IPS-20b (cell line): ENCODE measurements around the gene MICAL3.

Experiments used
- H3K27ac ChIP-seq: one replicate; pipeline ENCODE4 v1.5.1; 2013; ENCODE audit warnings: low read length
- H3K27me3 ChIP-seq: 2 replicates; pipeline ENCODE4 v1.6.1; 2013; ENCODE audit warnings: mild to moderate bottlenecking, low read length, inconsistent platforms; ENCODE audit not compliant: insufficient read depth
- H3K36me3 ChIP-seq: 2 replicates; pipeline ENCODE4 v1.6.1; 2013; ENCODE audit warnings: low read depth, mild to moderate bottlenecking, inconsistent platforms, low read length, moderate library complexity; ENCODE audit not compliant: insufficient read depth
- H3K4me1 ChIP-seq: 2 replicates; pipeline ENCODE4 v1.6.1; 2013; ENCODE audit warnings: mild to moderate bottlenecking, control low read depth, inconsistent platforms, low read length, moderate library complexity; ENCODE audit not compliant: insufficient read depth
- H3K4me3 ChIP-seq: 2 replicates; pipeline ENCODE4 v1.5.1; 2013; ENCODE audit warnings: mild to moderate bottlenecking, low read length, inconsistent platforms
- H3K9ac ChIP-seq: 2 replicates; pipeline ENCODE4 v1.6.1; 2013; ENCODE audit warnings: low read depth, mild to moderate bottlenecking, inconsistent platforms, low read length, moderate library complexity
- H3K9me3 ChIP-seq: 2 replicates; pipeline ENCODE4 v1.6.1; 2013; ENCODE audit warnings: mild to moderate bottlenecking, low read depth, low read length, inconsistent platforms; ENCODE audit not compliant: insufficient read depth

MICAL3 gene

GRCh38 chr22:17804331-17805080 is 219.9 kb downstream of the MICAL3 start:
- peaks cover 23% of the 10 kb centered on the region for H3K36me3 ChIP-seq
- H3K4me3 ChIP-seq: no peak overlapping the region
- no peak overlapping the region for H3K9ac ChIP-seq
- H3K27ac ChIP-seq: no peak overlapping the region
- H3K4me1 ChIP-seq: peaks cover 2% of the 10 kb centered on the region; the same call in 1 of the 2 replicates
- no peaks in the 10 kb centered on the region for H3K27me3 ChIP-seq
- no peaks in the 10 kb centered on the region for H3K9me3 ChIP-seq

DNA sequence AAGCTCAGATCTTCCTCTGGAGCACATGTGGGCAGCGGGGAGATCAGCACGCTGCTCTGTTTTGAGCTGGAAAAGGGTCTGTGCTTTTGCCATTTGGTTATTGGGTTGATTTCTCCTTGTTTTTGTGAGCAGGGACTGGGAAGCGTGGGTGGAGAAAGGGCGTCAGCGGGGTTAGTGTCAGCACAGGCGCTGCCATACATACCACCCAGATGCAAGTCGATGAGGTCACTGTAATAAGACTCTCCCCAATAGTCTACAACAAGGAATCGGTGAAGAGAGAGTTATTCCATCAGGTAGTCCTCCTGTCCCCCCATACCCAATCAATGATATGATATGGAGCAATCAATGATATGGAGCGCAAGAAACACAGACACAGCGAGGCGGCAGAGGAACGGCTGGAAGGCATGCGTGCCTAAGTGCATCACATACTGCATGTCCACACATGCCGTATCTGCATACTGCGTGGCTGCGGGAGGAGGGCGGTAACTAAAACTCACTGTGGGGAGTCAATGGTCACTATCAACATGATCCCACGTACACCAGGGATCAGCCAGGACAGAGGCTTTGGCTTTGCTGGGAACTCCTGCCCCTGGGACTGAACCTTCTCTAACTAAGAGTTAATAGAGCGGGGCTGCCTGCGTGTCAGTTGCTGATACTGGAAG is 220.6 kb downstream of the MICAL3 start:
- Histone ChIP-seq H3K9ac (no peak overlapping the region), H3K4me3 (no peak overlapping the region), H3K4me1 (peaks cover 2% of the 10 kb centered on the region; the same call in 1 of the 2 replicates), H3K27ac (no peak overlapping the region), H3K27me3 (no peaks in the 10 kb centered on the region), H3K36me3 (peaks cover 20% of the 10 kb centered on the region), H3K9me3 (no peaks in the 10 kb centered on the region)

GRCh38 chr22:17802822-17803221 is 221.5 kb downstream of the MICAL3 start:
- Histone ChIP-seq H3K27me3 (no peaks in the 10 kb centered on the region), H3K9me3 (no peaks in the 10 kb centered on the region), H3K4me3 (no peak overlapping the region), H3K4me1 (peaks cover 2% of the 10 kb centered on the region; the same call in 1 of the 2 replicates), H3K9ac (no peak overlapping the region), H3K27ac (no peak overlapping the region), H3K36me3 (peaks cover 20% of the 10 kb centered on the region)

DNA sequence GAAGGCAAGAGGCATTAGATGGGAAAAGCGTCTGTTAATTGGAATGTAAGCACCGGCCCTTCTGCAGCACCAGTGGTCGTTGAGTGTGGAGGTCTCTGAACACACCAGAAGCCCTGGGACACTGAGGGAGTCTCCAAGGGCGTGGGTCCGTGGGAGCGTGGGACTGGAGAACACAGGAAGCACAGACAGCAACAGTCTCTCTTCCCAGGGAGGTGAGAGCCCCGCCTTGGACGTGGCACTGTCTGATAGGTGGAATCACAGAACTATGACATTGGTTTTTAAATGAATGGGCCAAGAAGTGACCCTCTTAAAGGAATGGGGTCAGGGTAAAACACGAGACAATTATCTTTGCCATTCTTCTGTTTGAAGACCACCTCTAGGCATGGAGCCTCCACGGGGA is 221.9 kb downstream of the MICAL3 start:
- Histone ChIP-seq H3K27ac (no peak overlapping the region), H3K4me1 (peaks cover 2% of the 10 kb centered on the region; the same call in 1 of the 2 replicates), H3K9me3 (no peaks in the 10 kb centered on the region), H3K4me3 (no peak overlapping the region), H3K36me3 (peaks cover 16% of the 10 kb centered on the region), H3K27me3 (no peaks in the 10 kb centered on the region), H3K9ac (no peak overlapping the region)

DNA sequence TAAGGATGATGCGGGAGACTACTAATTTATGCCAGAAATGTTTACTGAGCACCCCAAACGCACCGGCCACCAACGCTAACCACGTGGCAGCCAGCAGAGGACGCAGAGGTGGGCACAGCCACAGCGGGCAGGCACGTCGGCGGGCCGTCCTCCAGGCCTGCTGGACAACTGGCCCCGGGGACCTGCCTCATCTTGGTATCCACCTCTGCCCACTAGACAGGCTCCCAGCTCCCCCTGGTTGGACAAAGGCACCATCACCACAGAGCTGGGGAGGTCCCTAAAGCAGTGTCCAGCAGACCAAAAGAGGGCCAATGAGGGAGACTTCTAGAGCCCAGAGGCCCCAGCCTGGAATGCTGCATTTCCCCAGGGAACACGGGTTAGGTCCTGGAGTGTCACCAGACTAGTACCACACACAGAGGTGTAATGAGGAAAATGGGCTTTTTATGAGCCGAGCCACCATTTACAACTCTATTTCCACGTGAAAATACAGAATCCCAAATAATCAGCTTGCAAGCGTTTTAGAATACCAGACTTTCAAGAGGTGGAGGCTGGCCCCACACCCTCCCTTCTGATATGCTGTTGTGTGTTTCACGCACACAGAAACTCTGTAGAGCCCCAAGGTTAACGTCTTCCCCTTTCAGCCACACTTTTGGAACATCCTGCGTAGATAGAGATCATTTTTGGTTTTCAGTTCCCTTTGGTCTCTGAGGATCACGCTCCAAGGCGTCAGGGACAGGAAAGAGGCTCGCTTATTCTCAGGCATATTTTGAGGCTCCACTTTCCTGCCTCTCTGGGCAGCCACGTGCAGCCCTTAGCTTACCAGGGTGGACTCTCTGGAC is 226.4 kb downstream of the MICAL3 start:
- Histone ChIP-seq H3K27me3 (no peaks in the 10 kb centered on the region), H3K27ac (no peak overlapping the region), H3K36me3 (no peaks in the 10 kb centered on the region), H3K4me3 (no peak overlapping the region), H3K9me3 (no peaks in the 10 kb centered on the region), H3K9ac (no peak overlapping the region), H3K4me1 (no peaks in the 10 kb centered on the region)

DNA sequence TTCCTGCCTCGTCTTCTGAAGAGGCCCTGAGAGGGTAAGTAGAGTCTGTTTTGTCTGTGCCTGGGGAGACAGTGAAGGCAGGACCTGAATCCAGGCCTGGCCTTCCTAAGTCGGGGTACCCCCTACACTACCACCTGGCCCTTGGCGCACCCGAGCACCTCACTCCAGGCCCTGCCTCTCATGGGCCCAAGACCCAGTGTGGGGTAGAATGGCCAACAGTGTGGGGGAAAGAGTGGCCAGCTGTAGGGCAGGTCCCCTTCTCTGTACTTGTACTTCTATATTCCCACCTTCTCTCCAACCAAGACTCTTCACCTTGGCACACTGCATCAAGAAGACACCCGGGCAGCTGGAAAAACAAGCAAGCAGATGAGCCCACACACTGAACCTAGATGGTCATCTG is 227.7 kb downstream of the MICAL3 start:
- H3K4me3 ChIP-seq: no peak overlapping the region

GRCh38 chr22:17795661-17796548 is 228.5 kb downstream of the MICAL3 start:
- H3K9me3 ChIP-seq: no peaks in the 10 kb centered on the region
- no peak overlapping the region for H3K4me3 ChIP-seq
- no peaks in the 10 kb centered on the region for H3K27me3 ChIP-seq
- no peak overlapping the region for H3K9ac ChIP-seq
- no peak overlapping the region for H3K27ac ChIP-seq
- H3K4me1 ChIP-seq: no peaks in the 10 kb centered on the region
- H3K36me3 ChIP-seq: no peaks in the 10 kb centered on the region

More for the DNA sequence above, 227.7 kb downstream of the MICAL3 start:
- H3K36me3 ChIP-seq: no peaks in the 10 kb centered on the region
- H3K4me1 ChIP-seq: no peaks in the 10 kb centered on the region
- H3K9me3 ChIP-seq: no peaks in the 10 kb centered on the region
- no peak overlapping the region for H3K9ac ChIP-seq
- H3K27ac ChIP-seq: no peak overlapping the region
- no peaks in the 10 kb centered on the region for H3K27me3 ChIP-seq

GRCh38 chr22:17794726-17795542 is 229.4 kb downstream of the MICAL3 start:
- H3K36me3 ChIP-seq: no peaks in the 10 kb centered on the region
- H3K27me3 ChIP-seq: no peaks in the 10 kb centered on the region
- H3K4me1 ChIP-seq: no peaks in the 10 kb centered on the region
- no peaks in the 10 kb centered on the region for H3K9me3 ChIP-seq
- H3K4me3 ChIP-seq: no peak overlapping the region
- no peak overlapping the region for H3K9ac ChIP-seq
- H3K27ac ChIP-seq: no peak overlapping the region

- H3K27me3 ChIP-seq: no peaks in the 10 kb centered on the region
- H3K9ac ChIP-seq: no peak overlapping the region
- H3K9me3 ChIP-seq: no peaks in the 10 kb centered on the region
- H3K4me3 ChIP-seq: no peak overlapping the region
- H3K4me1 ChIP-seq: no peaks in the 10 kb centered on the region
- no peaks in the 10 kb centered on the region for H3K36me3 ChIP-seq
- no peak overlapping the region for H3K27ac ChIP-seq
These were observed 231.4 kb downstream of the MICAL3 start for GRCh38 chr22:17792854-17793434.

DNA sequence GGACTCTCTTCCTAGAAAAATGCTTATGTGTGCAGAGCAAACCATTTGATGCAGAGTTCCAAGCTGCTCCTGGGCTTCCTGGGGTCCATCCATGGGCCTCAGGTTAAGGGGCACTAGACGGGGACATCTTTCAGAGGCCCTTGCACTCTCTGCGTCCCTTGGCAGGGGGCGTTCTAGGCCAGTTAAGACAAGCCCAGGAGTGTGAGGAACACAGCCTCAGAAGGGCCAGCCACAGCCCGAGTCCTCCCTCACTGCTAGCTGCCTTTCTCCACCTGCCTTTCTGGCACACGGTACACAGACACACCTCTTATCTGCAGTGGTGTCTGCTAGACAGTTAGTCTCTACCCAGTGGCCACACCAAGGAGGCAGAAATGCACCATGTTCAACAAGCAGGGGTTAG is 232.1 kb downstream of the MICAL3 start:
- H3K9ac ChIP-seq: no peak overlapping the region
- no peaks in the 10 kb centered on the region for H3K36me3 ChIP-seq
- no peak overlapping the region for H3K4me3 ChIP-seq
- H3K9me3 ChIP-seq: no peaks in the 10 kb centered on the region
- no peaks in the 10 kb centered on the region for H3K27me3 ChIP-seq
- H3K27ac ChIP-seq: no peak overlapping the region
- no peaks in the 10 kb centered on the region for H3K4me1 ChIP-seq
